HepG2 (cell line): ENCODE results near the gene TMEM38B. TPM values are rescaled to one million over a fixed set of nuclear protein-coding genes. Genes with fewer than 3 reads are reported as not detected.

ENCODE experiments used
- ATF7-NPFF ChIP-seq: sonication (generic); formaldehyde crosslinking; IDR thresholded peaks from 2 replicates; pipeline ENCODE4 v1.8.1; 2023; ENCODE audit warnings: mild to moderate bottlenecking, low read depth, missing genetic modification reagents, moderate library complexity
- SOX6 ChIP-seq, 2 experiments: fragments of 450-650 bp in 1 of 2; sonication (generic) in 1 of 2; formaldehyde crosslinking in 1 of 2; IDR thresholded peaks; 2 replicates each; pipeline versions ENCODE4 v1.4.0 to v1.6.1; 2017 to 2020; ENCODE audit warnings: antibody characterized with exemption in 1 of 2, mild to moderate bottlenecking in 1 of 2, missing genetic modification reagents in 1 of 2
- YY1 ChIP-seq: IDR thresholded peaks from 2 replicates; pipeline ENCODE4 v1.6.1; 2011; ENCODE audit warnings: low read length, low read depth, moderate library complexity, mild to moderate bottlenecking; ENCODE audit not compliant: insufficient read depth, insufficient replicate concordance
- ZNF430 ChIP-seq: sonication (generic); formaldehyde crosslinking; IDR thresholded peaks from 2 replicates; pipeline ENCODE4 v1.9.0; 2021; ENCODE audit warnings: mild to moderate bottlenecking, missing genetic modification reagents
- ZNF605 ChIP-seq: sonication (generic); formaldehyde crosslinking; IDR thresholded peaks from 2 replicates; pipeline ENCODE4 v1.8.0; 2022; ENCODE audit warnings: mild to moderate bottlenecking, missing genetic modification reagents
- ZNF766 ChIP-seq: sonication (generic); formaldehyde crosslinking; IDR thresholded peaks from 2 replicates; pipeline ENCODE4 v1.5.0; 2020; ENCODE audit warnings: missing genetic modification reagents, borderline replicate concordance
- ZNF839 ChIP-seq: sonication (generic); formaldehyde crosslinking; IDR thresholded peaks from 2 replicates; pipeline ENCODE4 v1.4.0; 2020; ENCODE audit warnings: missing genetic modification reagents, mild to moderate bottlenecking, borderline replicate concordance
- polyA plus RNA-seq, 8 experiments: library from polyadenylated mRNA; depleted of rRNA in 3 of 8; stranded (reverse) in 7 of 8; unstranded in 1 of 8; fragments of >200 nt; fragmentation: Illumina TruSeq in 4 of 8; extraction: Trizol in 4 of 8; gene quantifications; 2 replicates each; pipeline versions ENCODE4 v1.2.1 to v1.2.3, GENCODE V29; 2011 to 2016; ENCODE audit warnings: low read depth in 4 of 8, missing spikeins in 1 of 8, mixed read lengths in 1 of 8; ENCODE audit not compliant: insufficient read depth in 1 of 8
- total RNA-seq, 5 experiments: library from RNA; depleted of rRNA; stranded (reverse); fragments of >200 nt; fragmentation: Illumina TruSeq; extraction: Trizol; gene quantifications; 2 replicates each; pipeline ENCODE4 v1.2.3, GENCODE V29; 2016; ENCODE audit warnings: low read depth in 1 of 5
- TF ChIP-seq, protein P1 (sequence below): fragments of 450-650 bp; IDR thresholded peaks from 2 replicates; pipeline ENCODE4 v1.6.1; 2016
- TF ChIP-seq, protein P2 (sequence below): sonication (generic); formaldehyde crosslinking; IDR thresholded peaks from 2 replicates; pipeline ENCODE4 v1.8.1; 2023; ENCODE audit warnings: missing genetic modification reagents, mild to moderate bottlenecking, borderline replicate concordance
- TF ChIP-seq, protein P3 (sequence below): sonication (generic); formaldehyde crosslinking; IDR thresholded peaks from 2 replicates; pipeline ENCODE4 v1.8.0; 2022; ENCODE audit warnings: missing genetic modification reagents, mild to moderate bottlenecking, borderline replicate concordance
- TF ChIP-seq, protein P4 (sequence below): sonication (generic); formaldehyde crosslinking; IDR thresholded peaks from 2 replicates; pipeline ENCODE4 v1.5.0; 2020; ENCODE audit warnings: mild to moderate bottlenecking, missing genetic modification reagents, moderate library complexity
- TF ChIP-seq, protein P5 (sequence below): sonication (generic); formaldehyde crosslinking; IDR thresholded peaks from 2 replicates; pipeline ENCODE4 v1.9.0; 2021; ENCODE audit warnings: missing genetic modification reagents, mild to moderate bottlenecking, borderline replicate concordance
- TF ChIP-seq, protein P6 (sequence below): sonication (generic); formaldehyde crosslinking; IDR thresholded peaks from 2 replicates; pipeline ENCODE4 v1.4.0; 2020; ENCODE audit warnings: missing genetic modification reagents
- TF ChIP-seq, protein P7 (sequence below): sonication (generic); formaldehyde crosslinking; IDR thresholded peaks from 2 replicates; pipeline ENCODE4 v1.8.1; 2022; ENCODE audit warnings: mild to moderate bottlenecking, missing genetic modification reagents

The TMEM38B gene
- total and polyA plus RNA-seq, 2 of the 13 experiments (the other 11 are each of a cell fraction or from before 2014, with no cell fraction given), result 13.4 to 32.4 TPM

DNA sequence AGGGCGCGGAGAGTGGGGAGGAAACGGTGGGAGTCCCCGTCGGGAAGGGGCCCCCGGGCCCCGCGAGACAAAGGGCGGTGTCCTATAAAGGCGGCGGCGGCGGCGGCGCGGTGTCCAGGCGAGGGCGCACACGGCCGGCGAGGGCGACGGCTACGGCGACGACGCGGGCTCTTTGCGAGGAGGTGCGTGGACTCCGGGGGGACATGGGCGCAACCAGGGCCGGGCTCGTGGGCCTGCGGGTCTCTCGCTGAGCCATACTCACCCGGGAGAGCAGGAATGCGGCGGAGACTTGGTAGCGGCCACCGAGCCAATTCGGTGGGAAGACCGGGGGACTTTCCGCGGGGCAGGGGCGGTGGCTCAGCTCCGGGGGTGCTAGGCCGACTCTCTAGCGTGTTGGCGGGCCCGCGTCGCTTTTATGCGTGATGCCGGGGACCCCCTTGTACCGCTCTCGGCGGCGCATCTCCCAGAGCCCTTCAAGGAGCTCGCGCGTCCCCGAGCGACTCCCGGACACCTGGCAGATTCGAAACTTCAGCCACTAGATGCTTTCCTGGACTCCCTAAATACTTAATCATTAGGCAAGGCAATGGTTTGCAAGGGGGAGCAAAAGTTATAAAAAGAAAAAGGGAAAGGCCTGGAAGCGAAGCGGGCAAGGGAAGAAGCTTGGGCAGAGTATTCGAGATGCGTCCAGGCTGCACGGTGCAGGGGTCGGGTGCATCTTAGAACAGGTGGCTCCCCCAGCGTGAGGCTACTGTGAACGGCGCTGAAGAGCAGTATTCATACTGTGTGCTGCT, 38.0 kb upstream of the TMEM38B start (continued):
- TF ChIP-seq, protein P1, sequence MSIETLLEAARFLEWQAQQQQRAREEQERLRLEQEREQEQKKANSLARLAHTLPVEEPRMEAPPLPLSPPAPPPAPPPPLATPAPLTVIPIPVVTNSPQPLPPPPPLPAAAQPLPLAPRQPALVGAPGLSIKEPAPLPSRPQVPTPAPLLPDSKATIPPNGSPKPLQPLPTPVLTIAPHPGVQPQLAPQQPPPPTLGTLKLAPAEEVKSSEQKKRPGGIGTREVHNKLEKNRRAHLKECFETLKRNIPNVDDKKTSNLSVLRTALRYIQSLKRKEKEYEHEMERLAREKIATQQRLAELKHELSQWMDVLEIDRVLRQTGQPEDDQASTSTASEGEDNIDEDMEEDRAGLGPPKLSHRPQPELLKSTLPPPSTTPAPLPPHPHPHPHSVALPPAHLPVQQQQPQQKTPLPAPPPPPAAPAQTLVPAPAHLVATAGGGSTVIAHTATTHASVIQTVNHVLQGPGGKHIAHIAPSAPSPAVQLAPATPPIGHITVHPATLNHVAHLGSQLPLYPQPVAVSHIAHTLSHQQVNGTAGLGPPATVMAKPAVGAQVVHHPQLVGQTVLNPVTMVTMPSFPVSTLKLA, result no peak
- TF ChIP-seq ZNF839 (CRISPR knock-in tag) (peak; percentile 45; the same call in 1 of the 2 replicates), ZNF766 (CRISPR knock-in tag) (no peak), ZNF605 (peak; percentile 27; the same call in 1 of the 2 replicates), YY1 (peak; percentile 17), ZNF430 (peak; percentile 74; the same call in 1 of the 2 replicates), SOX6 (IDR thresholded peaks at IDR 0.05) (no peak), SOX6 (CRISPR knock-in tag; IDR thresholded peaks at IDR 0.05) (peak; percentile 55; the same call in 1 of the 2 replicates), ATF7-NPFF (CRISPR knock-in tag) (0 out of 2 replicates have a peak, but pooled peaks have one; percentile 59)
- TF ChIP-seq, protein P2, sequence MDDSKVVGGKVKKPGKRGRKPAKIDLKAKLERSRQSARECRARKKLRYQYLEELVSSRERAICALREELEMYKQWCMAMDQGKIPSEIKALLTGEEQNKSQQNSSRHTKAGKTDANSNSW, result peak; percentile 36; the same call in 1 of the 2 replicates
- TF ChIP-seq, protein P3, sequence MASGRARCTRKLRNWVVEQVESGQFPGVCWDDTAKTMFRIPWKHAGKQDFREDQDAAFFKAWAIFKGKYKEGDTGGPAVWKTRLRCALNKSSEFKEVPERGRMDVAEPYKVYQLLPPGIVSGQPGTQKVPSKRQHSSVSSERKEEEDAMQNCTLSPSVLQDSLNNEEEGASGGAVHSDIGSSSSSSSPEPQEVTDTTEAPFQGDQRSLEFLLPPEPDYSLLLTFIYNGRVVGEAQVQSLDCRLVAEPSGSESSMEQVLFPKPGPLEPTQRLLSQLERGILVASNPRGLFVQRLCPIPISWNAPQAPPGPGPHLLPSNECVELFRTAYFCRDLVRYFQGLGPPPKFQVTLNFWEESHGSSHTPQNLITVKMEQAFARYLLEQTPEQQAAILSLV (CRISPR knock-in tag), result 0 out of 2 replicates have a peak, but pooled peaks have one; percentile 43
- TF ChIP-seq, protein P4, sequence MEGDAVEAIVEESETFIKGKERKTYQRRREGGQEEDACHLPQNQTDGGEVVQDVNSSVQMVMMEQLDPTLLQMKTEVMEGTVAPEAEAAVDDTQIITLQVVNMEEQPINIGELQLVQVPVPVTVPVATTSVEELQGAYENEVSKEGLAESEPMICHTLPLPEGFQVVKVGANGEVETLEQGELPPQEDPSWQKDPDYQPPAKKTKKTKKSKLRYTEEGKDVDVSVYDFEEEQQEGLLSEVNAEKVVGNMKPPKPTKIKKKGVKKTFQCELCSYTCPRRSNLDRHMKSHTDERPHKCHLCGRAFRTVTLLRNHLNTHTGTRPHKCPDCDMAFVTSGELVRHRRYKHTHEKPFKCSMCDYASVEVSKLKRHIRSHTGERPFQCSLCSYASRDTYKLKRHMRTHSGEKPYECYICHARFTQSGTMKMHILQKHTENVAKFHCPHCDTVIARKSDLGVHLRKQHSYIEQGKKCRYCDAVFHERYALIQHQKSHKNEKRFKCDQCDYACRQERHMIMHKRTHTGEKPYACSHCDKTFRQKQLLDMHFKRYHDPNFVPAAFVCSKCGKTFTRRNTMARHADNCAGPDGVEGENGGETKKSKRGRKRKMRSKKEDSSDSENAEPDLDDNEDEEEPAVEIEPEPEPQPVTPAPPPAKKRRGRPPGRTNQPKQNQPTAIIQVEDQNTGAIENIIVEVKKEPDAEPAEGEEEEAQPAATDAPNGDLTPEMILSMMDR (CRISPR knock-in tag), result peak; percentile 74
- TF ChIP-seq, protein P5, sequence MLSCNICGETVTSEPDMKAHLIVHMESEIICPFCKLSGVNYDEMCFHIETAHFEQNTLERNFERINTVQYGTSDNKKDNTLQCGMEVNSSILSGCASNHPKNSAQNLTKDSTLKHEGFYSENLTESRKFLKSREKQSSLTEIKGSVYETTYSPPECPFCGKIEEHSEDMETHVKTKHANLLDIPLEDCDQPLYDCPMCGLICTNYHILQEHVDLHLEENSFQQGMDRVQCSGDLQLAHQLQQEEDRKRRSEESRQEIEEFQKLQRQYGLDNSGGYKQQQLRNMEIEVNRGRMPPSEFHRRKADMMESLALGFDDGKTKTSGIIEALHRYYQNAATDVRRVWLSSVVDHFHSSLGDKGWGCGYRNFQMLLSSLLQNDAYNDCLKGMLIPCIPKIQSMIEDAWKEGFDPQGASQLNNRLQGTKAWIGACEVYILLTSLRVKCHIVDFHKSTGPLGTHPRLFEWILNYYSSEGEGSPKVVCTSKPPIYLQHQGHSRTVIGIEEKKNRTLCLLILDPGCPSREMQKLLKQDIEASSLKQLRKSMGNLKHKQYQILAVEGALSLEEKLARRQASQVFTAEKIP (CRISPR knock-in tag), result no peak
- TF ChIP-seq, protein P6, sequence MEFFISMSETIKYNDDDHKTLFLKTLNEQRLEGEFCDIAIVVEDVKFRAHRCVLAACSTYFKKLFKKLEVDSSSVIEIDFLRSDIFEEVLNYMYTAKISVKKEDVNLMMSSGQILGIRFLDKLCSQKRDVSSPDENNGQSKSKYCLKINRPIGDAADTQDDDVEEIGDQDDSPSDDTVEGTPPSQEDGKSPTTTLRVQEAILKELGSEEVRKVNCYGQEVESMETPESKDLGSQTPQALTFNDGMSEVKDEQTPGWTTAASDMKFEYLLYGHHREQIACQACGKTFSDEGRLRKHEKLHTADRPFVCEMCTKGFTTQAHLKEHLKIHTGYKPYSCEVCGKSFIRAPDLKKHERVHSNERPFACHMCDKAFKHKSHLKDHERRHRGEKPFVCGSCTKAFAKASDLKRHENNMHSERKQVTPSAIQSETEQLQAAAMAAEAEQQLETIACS (CRISPR knock-in tag), result peak; percentile 27; the same call in 1 of the 2 replicates
- TF ChIP-seq, protein P7, sequence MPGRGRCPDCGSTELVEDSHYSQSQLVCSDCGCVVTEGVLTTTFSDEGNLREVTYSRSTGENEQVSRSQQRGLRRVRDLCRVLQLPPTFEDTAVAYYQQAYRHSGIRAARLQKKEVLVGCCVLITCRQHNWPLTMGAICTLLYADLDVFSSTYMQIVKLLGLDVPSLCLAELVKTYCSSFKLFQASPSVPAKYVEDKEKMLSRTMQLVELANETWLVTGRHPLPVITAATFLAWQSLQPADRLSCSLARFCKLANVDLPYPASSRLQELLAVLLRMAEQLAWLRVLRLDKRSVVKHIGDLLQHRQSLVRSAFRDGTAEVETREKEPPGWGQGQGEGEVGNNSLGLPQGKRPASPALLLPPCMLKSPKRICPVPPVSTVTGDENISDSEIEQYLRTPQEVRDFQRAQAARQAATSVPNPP (CRISPR knock-in tag), result 0 out of 2 replicates have a peak, but pooled peaks have one; percentile 37
